Astrocyte of the spinal cord (primary cell): ENCODE results near the gene MRC1.

Experiments
- DNase-seq: peaks from one replicate; pipeline ENCODE4 v3.0.0; 2011; ENCODE audit warnings: low read depth, low spot score
- H3K4me3 ChIP-seq: 2 replicates; pipeline ENCODE4 v1.5.1; 2011; ENCODE audit warnings: low read depth, mild to moderate bottlenecking, low read length, moderate library complexity
- in situ Hi-C: cut with HindIII; loops from 2 replicates; pipeline ENCODE4 v1.10.0; 2017; ENCODE audit warnings: low sequenced_read_pairs
- TF ChIP-seq, protein P1 (sequence below): IDR thresholded peaks from 2 replicates; pipeline ENCODE4 v1.5.1; 2012; ENCODE audit warnings: low read depth, mild to moderate bottlenecking, low read length, inconsistent platforms

Gene MRC1

DNA sequence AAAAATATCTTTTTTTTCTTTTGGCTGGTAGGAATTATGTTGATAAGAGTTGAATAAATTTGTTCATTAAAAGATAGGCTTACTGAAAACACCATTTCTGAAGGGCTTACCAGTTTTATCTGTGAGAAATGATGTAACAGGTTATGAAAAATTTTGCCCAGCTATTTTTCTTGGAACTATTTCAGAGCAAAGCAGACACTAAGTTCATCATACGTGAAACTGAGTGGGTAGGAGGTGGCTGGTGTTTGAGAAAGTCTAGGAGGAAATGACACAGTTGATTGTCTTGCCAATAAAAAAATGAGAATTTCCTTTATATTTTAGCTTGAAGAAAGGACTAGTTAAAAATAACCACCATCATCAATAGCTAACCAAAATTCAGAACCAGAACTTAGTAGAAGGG, 6.2 kb upstream of the MRC1 start:
- DNase-seq, result peak; percentile 18
- no peak overlapping the region for H3K4me3 ChIP-seq
- TF ChIP-seq, protein P1, sequence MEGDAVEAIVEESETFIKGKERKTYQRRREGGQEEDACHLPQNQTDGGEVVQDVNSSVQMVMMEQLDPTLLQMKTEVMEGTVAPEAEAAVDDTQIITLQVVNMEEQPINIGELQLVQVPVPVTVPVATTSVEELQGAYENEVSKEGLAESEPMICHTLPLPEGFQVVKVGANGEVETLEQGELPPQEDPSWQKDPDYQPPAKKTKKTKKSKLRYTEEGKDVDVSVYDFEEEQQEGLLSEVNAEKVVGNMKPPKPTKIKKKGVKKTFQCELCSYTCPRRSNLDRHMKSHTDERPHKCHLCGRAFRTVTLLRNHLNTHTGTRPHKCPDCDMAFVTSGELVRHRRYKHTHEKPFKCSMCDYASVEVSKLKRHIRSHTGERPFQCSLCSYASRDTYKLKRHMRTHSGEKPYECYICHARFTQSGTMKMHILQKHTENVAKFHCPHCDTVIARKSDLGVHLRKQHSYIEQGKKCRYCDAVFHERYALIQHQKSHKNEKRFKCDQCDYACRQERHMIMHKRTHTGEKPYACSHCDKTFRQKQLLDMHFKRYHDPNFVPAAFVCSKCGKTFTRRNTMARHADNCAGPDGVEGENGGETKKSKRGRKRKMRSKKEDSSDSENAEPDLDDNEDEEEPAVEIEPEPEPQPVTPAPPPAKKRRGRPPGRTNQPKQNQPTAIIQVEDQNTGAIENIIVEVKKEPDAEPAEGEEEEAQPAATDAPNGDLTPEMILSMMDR, result no peak
- in situ Hi-C loops, result no loop called here

DNA sequence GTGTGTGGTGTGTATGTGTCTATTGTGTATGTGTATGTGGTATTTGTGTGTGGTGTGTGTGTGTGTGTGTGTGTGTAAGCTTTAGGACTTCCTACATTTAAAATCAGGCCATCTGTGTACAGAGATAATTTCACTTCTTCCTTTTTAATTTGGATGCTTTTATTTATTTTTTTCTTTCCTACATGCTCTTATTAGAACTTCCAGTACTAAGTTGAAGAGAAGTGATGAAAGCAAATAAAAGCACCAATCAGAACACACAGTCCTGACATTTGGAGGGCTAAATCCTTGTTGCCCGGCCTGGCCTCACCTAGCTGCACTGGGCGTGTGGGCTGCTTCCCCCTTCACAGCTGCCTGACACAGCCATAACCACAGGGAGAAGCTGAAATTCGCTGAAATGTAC, 3.8 kb upstream of the MRC1 start:
- no peak overlapping the region for H3K4me3 ChIP-seq
- no peak for DNase-seq
- in situ Hi-C loops, result no loop called here
- TF ChIP-seq, protein P1, result no peak

DNA sequence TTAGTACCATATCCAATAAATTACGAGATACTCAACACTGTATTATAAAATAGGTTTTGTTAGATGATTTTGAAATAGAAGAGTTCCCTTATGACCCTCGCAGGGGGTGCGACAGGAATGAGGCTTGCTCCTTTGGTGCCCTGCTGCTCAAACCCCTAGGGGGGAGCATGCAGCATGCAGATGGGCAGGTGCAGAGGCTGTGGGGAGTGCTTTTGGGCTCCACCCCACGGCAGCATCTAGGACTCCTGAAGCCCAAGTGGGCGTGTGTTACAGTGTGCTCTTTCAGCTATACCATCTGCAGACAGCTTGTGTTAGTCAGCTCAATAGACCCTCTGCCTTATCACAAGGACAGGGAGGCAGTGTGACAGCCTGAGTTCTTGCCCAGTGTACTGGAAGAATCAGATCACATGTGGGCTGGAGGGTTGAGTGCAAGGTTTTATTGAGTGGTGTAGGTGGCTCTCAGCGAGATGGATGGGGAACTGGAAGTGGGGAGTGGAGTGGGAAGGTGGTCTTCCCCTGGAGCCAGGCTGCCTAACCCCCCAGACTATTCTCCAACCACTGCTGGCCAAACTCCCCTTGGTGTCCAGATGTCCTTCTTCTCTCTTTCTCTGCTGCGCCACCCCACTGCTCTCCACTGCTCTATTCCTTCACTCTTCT, 3.1 kb upstream of the MRC1 start:
- TF ChIP-seq, protein P1, result no peak
- H3K4me3 ChIP-seq, result no peak overlapping the region
- DNase-seq, result no peak
- in situ Hi-C loops, result no loop called here

DNA sequence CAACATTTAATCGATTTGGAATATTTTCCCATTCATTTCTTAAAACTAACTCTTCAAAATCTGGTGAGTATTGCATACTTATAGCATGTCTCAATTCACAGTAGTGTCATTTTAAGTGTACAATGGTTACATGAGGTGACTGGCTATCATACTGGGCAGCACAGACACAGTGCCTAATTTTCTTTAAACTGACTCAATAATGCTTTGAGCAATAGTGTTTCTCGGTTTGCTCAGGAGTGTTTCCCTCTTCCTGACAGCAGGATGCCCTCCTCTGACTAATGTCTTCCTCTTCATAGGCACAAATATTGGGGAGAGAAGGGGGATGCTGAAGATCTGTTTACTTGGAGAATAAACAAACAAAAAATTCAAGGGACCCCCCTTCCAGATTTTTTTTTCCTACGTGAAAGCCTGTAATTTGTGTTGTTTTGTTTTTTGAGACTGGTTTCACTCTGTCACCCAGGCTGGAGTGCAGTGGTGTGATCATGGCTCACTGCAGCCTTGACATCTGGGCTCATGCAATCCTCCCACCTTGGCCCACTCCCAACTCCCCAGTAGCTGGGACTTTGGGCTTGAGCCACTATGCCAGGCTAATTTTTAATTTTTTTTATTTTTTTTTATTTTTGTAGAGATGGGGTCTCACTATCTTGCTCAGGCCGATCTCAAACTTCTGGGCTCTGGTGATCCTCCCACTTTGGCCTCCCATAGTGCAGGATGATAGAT, 2.2 kb downstream of the MRC1 start:
- in situ Hi-C loops, result no loop called here
- no peak overlapping the region for H3K4me3 ChIP-seq
- no peak for DNase-seq
- TF ChIP-seq, protein P1, result no peak

DNA sequence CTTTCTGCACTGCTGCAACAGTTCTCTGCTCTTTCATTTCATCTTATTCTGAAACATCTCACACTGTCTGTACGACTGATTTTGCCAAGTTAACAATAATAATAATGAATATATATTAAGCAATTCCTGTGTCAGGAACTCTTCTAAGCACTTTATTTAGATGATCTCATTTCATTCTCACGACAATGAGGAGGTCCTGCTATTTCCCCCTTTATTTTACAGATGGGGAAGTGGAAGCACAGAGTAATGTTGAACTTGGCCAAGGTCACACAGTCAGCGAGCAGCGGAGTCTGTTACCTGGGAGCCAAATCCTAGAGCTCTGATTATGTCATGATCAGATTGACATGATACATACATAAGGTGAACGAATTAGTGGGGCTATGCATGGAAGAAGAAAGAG, 5.8 kb downstream of the MRC1 start:
- TF ChIP-seq, protein P1, result no peak
- H3K4me3 ChIP-seq, result no peak overlapping the region
- in situ Hi-C loops, result no loop called here
- DNase-seq, result no peak

DNA sequence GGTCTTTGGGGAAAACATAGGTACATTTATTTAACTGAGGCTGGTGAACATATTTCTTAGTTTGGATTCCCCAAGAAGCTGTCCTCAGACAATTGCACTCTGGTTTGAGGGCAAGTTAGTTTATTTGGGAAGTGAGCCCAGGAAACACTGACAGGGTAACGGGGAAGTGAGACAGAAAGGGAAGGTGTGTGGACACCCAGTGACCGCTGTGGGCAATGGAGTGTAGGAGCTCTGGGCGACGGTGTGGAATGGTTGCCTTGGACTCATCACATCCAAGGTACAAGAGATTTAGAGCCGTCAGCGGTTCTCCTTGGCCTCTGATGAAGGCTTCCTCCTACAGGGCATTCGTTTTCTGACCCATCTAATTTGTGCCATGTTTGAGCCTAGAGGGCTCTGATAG, 7.1 kb downstream of the MRC1 start:
- TF ChIP-seq, protein P1, result no peak
- DNase-seq, result no peak
- H3K4me3 ChIP-seq, result no peak overlapping the region
- in situ Hi-C loops, result no loop called here
